Stimulated activated CD4-positive, alpha-beta T cell treated with anti-CD3 and anti-CD28 coated beads, Interleukin-4, amount 100 ng/mL, for 1 hour (primary cell): ENCODE measurements around the gene IRAK2.

Source experiments
- DNase-seq: peaks from one replicate; pipeline ENCODE4 v3.0.0-alpha.2; 2020

Gene IRAK2

GRCh38 chr3:10226293-10226692 lies 61.6 kb downstream of the IRAK2 start:
- no peak for DNase-seq

DNA sequence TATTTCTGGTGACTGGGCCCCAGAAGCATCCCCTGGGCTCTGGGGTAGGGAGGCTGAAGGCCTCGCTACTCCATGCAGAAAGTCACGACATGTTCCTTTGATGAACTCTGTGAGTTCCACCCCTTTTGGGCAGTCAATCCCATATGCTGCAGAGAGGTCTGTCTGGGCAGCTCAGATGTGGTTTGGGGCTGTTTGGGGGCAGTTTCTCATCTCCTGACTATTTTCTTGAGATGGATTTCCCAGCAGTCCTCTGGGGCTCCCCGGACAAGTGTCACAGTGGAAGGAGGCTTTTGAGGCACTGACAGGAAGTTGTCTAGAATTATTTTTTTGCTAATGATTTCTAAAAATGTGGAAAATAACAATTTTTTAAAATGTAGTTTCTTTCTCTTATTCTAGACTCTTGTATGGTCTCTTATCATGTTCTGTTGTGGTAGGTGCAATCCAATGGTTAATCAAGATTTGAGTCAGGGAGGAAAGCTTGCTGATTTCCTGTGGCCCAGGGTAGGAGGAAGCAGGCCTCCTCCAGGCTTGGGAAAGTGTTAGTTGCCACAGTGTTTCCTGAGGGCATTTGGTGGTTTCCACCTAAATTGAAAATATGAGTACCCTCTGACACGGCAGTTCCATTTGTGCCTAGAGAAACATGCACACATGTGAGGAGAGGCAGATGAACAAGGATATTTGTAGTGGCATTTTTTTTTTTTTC lies 63.7 kb downstream of the IRAK2 start:
- DNase-seq: peak; percentile 16

DNA sequence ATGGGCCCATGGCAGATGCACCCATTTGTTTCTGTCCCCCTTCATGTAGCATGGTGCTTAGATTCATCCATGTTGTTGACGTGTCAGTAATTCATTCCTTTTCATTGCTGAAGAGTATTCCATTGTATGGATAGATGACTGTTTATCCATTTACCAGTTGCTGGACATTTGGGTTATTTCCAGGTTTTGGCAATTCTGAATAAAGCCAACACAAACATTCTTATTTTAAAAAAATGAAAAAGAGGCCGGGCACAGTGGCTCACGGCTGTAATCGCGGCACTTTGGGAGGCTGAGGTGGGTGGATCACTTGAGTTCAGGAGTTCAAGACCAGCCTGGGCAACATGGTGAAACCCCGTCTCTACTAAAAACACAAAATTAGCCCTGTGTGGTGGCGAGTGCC lies 64.9 kb downstream of the IRAK2 start:
- no peak for DNase-seq

- DNase-seq: no peak
Observed at GRCh38 chr3:10232137-10232536, 67.4 kb downstream of the IRAK2 start.

DNA sequence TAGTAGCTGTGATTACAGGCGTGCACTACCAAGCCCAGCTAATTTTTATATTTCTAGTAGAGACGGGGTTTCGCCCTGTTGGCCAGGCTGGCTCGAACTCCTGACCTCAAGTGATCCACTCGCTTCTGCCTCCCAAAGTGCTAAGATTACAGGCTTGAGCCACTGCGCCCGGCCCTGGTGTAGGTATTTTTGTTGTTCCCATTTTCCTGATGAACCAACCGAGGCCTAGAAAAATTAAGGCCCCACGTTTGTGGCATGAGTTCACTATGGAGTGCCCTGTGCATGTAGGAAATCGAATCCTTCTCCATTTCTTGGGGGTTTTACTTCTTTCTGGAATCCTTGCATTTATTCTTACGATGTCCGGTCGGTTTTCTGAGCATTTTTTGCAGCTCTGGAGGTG lies 69.3 kb downstream of the IRAK2 start:
- no peak for DNase-seq

- no peak for DNase-seq
Observed at GRCh38 chr3:10234526-10235230, 70.0 kb downstream of the IRAK2 start.

GRCh38 chr3:10235551-10235950 lies 70.8 kb downstream of the IRAK2 start:
- no peak for DNase-seq

DNA sequence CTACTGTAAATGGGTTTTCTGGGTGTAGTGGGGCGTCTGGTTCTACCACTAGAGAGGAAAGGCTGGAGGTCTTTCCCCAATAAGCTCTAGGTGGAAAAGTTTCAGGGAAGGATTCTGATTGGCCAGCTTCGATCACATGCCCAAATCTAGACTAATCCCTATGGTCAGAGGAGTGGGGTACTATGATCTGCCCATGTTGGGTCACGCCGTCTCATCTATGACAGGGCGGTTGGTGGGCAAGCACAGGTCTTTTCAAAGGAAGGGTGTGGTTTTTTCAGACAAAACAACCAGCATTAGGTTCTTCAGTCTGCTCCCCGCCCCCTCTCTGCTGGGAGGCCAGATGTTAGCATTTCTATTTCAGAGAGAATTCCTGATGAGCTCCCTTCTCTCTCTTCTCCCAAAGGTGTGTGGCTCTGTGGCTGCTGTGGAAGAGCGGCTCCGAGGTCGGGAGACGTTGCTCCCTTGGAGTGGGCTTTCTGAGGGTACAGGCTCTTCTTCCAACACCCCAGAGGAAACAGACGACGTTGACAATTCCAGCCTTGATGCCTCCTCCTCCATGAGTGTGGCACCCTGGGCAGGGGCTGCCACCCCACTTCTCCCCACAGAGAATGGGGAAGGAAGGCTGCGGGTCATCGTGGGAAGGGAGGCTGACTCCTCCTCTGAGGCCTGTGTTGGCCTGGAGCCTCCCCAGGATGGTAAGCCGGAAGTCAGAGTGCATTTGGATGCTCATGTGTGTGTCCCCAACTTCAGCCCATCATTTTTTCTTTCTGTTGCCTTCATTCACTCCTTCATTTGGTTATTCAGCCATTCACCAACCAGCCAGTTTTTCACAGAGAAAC lies 73.8 kb downstream of the IRAK2 start:
- DNase-seq: peak; percentile 16

GRCh38 chr3:10240799-10241198 lies 76.1 kb downstream of the IRAK2 start:
- no peak for DNase-seq

DNA sequence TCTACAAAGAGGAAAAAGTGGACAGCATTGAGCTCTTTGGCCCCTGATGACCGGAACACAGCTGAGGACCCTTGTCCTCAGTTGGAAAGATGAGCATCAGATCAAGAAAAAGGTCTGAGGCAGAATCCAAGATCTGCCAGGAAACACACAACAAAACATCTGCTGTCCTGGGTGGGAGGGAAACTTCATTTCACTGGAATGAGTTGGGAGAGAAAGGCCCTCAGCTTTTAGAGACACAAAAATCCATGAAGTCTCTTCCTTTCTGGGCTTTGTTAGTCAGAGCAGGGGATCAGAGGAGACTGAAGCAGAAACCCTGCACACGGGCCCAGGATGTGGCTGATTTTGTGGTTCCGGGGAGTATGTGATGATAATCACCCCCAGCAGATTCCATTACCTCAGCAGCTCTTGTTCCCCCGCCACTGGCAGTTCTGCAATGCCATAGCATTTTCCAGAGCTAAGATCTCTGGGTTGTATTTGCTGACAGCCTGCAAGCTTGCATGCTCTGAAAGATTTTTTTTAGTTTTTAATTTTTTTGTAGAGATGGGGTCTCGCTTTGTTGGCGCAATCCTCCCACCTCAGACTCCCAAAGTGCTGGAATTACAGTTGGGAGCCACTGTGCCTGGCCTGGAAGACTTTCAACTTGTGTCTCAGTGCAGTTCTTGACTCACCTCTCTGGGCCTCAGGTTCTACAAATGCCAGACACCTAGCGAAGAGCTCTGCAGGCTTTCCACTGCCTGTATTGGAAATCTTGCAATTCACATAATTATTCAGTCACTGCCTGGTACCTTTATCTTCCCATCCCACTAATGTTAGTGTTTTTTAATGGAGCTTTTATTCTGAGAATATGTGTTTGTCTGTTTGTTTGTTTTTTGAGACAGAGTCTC lies 77.7 kb downstream of the IRAK2 start:
- DNase-seq: peak; percentile 57

DNA sequence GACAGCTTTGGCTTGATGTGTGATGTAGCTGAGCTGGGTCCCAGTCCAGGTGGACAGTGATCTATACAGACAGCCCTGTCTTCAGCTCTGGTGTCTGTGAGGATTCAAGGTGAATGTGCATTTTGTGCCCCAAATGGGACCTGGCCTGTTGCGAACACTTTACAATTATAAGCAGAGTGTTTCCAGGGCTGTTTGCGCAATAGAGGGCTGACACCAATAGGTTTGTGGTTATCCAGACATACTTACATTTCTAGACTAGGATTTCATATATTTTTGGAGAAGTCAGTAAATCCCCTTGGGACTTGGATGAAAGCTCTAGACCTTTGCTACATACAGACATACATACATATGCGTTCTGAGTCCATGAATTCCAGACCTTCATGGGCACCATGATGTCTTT lies 79.3 kb downstream of the IRAK2 start:
- no peak for DNase-seq

DNA sequence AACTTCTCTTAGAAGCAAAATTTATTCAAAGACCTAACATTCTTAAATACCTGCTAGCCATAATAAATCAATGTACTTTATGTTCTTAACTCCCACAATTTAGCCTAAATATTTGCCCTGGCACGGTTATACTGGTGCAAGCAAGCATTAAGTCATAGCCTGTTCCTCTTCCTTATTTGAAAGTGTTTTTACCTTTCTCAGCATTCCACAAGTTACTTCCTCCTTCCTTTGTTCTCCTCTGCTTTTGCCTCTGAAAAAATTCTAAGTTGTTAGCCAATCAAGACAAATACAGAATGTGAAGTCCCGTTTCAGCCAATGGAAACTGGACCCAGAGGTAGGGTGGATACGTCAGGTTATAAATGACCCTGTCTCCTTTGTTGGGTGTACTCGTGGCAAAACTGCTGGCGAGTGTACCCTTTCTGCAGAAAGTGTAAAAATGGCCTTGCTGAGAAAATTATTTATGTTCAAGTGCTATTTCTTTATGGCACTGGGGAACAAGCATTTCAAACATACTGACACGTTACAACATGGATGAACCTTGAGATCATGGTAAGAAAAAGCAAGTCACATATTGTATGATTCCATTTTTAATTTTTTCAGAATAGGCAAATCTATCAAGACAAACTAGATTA lies 80.5 kb downstream of the IRAK2 start:
- no peak for DNase-seq

- no peak for DNase-seq
Observed at GRCh38 chr3:10247679-10248183, 83.0 kb downstream of the IRAK2 start.

DNA sequence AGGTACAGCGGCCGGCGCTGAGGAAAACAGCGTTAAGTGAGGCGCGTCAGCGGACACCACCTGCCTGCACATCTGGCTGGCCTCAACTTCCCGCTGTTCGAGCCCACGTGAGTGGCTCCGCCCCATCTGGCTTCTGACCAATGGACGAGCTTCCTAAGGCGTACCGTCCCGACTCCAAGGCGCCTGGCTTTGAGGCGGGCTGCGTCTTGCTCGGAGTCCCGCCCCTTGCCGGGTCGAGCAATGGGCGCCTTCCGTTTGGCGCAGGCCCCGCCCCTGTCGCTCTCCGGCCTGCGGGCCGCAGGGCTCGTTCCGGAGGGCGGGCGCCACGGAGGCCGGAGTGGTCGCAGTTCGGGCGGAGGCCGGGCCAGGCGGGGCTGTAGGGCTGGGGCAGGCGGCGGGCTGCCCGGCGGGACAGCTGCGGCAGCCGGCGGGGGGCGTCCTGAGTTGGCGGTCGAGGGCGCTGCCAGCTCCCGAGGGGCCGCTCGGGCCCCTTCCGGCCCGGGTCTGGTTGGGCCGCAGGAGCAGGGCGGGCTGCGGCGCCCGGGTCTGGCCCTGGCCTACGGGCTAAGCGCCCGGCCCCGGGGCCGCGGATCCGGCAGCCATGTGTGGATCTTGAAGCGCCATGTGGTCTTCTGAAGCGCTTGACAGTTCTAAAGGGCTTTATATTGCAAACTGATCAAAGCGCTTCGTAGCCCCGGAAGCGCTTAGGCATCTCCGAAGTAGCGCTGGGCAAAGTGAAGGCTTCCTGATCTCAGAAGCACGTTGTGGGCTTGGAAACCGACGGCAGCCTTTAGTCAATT lies 83.7 kb downstream of the IRAK2 start, which contains the start of gene TATDN2:
Gene TATDN2, plus strand, starts transcription at position 276 of the 800 bp plus-strand sequence. CDS start 742 bp downstream, outside the sequence.
- DNase-seq: peak; percentile 93

DNA sequence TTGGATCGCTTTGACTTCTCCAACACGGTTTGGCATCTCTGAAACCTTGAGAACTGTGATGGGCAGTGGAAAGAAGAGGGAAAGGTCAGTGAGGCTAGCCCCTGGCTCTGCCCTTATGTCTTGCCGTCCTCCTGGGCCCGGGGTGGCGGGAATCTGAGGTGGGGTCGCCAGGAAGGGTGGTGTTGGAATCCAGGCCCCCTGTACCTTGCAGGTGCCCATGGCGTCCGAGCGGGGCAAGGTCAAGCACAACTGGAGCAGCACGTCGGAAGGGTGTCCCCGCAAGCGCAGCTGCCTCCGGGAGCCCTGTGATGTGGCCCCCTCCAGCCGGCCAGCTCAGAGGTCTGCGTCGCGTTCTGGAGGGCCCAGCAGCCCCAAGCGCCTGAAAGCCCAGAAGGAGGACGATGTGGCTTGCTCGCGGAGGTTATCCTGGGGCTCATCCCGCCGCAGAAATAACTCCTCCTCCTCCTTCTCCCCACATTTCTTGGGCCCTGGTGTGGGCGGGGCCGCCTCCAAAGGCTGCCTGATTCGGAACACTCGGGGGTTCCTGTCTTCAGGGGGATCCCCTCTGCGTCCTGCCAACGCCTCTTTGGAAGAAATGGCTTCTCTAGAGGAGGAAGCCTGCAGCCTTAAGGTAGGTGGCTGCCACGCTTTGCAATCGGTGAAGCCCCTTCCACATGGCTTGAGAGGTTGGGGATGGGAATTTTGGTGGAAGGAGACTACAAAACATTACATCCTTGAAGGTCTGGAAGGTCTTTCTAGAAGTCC lies 84.4 kb downstream of the IRAK2 start:
- peak; percentile 62 for DNase-seq

- no peak for DNase-seq
Observed at GRCh38 chr3:10249833-10250232, 85.1 kb downstream of the IRAK2 start.

- no peak for DNase-seq
Observed at GRCh38 chr3:10251006-10251405, 86.3 kb downstream of the IRAK2 start.

DNA sequence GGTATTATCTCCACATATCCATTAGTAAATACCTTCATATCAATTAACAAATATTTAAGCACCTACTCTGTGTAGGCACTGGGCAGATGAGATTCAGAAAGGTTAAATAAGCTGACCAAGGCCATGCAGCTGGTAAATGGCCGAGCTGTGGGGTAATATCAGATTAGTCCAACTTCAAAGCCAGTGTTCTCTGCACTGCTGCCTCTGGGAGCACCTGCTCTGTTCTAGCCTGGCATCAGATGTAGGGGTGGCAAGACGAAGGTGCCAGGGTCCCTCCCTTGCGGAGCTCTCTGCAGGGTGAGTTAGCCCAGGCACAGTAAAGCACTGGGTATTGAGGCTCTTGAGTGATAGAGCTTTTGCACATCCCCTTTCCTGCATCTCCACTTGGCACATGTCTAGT lies 89.0 kb downstream of the IRAK2 start:
- no peak for DNase-seq

DNA sequence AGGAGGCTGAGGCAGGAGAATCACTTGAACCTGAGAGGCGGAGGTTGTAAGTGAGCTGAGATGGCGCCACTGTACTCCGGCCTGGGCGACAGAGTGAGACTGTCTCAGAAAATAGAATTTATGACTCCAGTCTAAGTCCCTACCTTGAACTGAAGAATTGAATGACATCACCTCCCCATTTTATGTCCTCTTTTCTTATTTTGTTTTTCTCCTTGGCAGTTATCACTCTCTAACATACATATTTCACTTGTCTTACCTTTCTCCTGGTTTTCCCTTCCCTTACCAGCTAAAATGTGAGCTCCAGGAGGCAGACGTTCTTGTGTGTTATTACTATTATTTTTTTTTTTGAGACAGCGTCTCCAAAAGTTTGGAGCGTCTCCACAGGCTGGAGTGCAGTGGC lies 91.1 kb downstream of the IRAK2 start:
- DNase-seq: no peak

DNA sequence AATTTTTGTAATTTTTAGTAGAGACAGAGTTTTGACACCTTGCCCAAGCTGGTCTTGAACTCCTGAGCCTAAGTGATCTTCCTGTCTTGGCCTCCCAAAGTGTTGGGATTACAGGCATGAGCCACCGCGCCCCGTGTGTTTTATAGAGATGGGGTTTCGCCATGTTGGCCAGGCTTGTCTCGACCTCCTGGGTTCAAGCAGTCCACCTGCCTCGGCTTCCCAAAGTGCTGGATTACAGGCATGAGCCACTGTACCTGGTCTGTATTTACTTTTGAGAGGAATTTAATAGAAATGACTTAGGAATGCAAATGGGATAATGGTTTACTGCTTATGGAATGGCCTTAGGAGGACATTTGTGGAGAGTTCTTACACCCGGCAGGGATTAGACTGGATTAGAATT lies 94.3 kb downstream of the IRAK2 start:
- no peak for DNase-seq
